Naive thymus-derived CD4-positive, alpha-beta T cell (primary cell): Measurements from ENCODE around the gene C17orf107. TPM values are rescaled to one million over a fixed set of nuclear protein-coding genes. Genes with fewer than 3 reads are reported as not detected.

ENCODE experiments used
- ATAC-seq: fragments of 150-1000 bp; cut with Tn5 transposase; 2 replicates; pipeline ENCODE4 v1.10.0; 2021; ENCODE audit warnings: mild to moderate bottlenecking, moderate library complexity
- CTCF ChIA-PET: fragments of 350-600 bp; sonication (Branson Sonifier 250); formaldehyde crosslinking; loops from one replicate; lab custom pipeline; 2021; ENCODE audit warnings: antibody characterized with exemption; lab: Charles Lee
- POLR2A ChIA-PET: fragments of 350-600 bp; sonication (Branson Sonifier 250); formaldehyde crosslinking; loops from one replicate; lab custom pipeline; 2021; ENCODE audit warnings: antibody characterized with exemption, inconsistent platforms; lab: Charles Lee
- DNase-seq, 9 donors: peaks; one replicate each; pipeline versions ENCODE4 v3.0.0 to v3.0.0-alpha.2; 2020 to 2022; ENCODE audit warnings: mixed read lengths in 1 of 9
- H3K27ac ChIP-seq: one replicate; pipeline ENCODE4 v1.7.0; 2013; ENCODE audit warnings: mild to moderate bottlenecking, low read depth, low read length, moderate library complexity
- H3K27me3 ChIP-seq, 2 donors: one replicate each; pipeline ENCODE4 v1.7.0; 2013; ENCODE audit warnings: low read length in 2 of 2, mild to moderate bottlenecking in 2 of 2, moderate library complexity in 2 of 2; ENCODE audit not compliant: control insufficient read depth in 2 of 2, insufficient read depth in 2 of 2
- H3K36me3 ChIP-seq, 3 experiments: 1 replicate in 2 of 3; 2 replicates in 1 of 3; pipeline ENCODE4 v1.7.0; 2013; ENCODE audit warnings: low read length in 3 of 3, mild to moderate bottlenecking in 3 of 3, moderate library complexity in 1 of 3; ENCODE audit not compliant: insufficient read depth in 3 of 3, control insufficient read depth in 2 of 3
- H3K4me1 ChIP-seq, 2 donors: one replicate each; pipeline ENCODE4 v1.7.0; 2013; ENCODE audit warnings: low read length in 2 of 2, mild to moderate bottlenecking in 2 of 2, moderate library complexity in 1 of 2; ENCODE audit not compliant: control insufficient read depth in 2 of 2, insufficient read depth in 2 of 2
- H3K4me3 ChIP-seq: 2 replicates; pipeline ENCODE4 v1.7.0; 2013; ENCODE audit warnings: mild to moderate bottlenecking, low read length
- H3K9me3 ChIP-seq, 3 experiments: 1 replicate in 2 of 3; 2 replicates in 1 of 3; pipeline ENCODE4 v1.7.0; 2013; ENCODE audit warnings: low read length in 3 of 3; ENCODE audit not compliant: control insufficient read depth in 2 of 3
- H3K27ac Mint-ChIP-seq, 9 donors: one replicate each; pipeline ENCODE4 v1.8.0; 2020 to 2022; ENCODE audit warnings: mixed read lengths in 9 of 9, mild to moderate bottlenecking in 8 of 9, moderate library complexity in 5 of 9, inconsistent platforms in 2 of 9
- H3K27me3 Mint-ChIP-seq, 5 donors: one replicate each; pipeline ENCODE4 v1.8.0; 2021 to 2022; ENCODE audit warnings: mixed read lengths in 5 of 5, mild to moderate bottlenecking in 1 of 5
- H3K36me3 Mint-ChIP-seq, 5 donors: one replicate each; pipeline ENCODE4 v1.8.0; 2020 to 2022; ENCODE audit warnings: mixed read lengths in 5 of 5, mild to moderate bottlenecking in 3 of 5, inconsistent platforms in 1 of 5
- H3K4me1 Mint-ChIP-seq, 7 donors: one replicate each; pipeline ENCODE4 v1.8.0; 2020 to 2022; ENCODE audit warnings: mixed read lengths in 7 of 7, mild to moderate bottlenecking in 3 of 7, inconsistent platforms in 1 of 7
- H3K4me3 Mint-ChIP-seq, 10 donors: one replicate each; pipeline ENCODE4 v1.8.0; 2020 to 2022; ENCODE audit warnings: mild to moderate bottlenecking in 10 of 10, mixed read lengths in 10 of 10, moderate library complexity in 6 of 10, inconsistent platforms in 2 of 10
- H3K9me3 Mint-ChIP-seq, 11 donors: one replicate each; pipeline ENCODE4 v1.8.0; 2020 to 2022; ENCODE audit warnings: mixed read lengths in 11 of 11, mild to moderate bottlenecking in 4 of 11, inconsistent platforms in 1 of 11, moderate library complexity in 1 of 11
- intact Hi-C, 2 donors: fragments of 100-400 bp; cut with micrococcal nuclease; formaldehyde crosslinking; loops; one replicate each; pipeline ENCODE4 v1.15.1; 2023
- polyA plus RNA-seq, 2 donors: library from polyadenylated mRNA; unstranded; fragments of 300-500 nt; fragmentation: Illumina TruSeq; gene quantifications; one replicate each; pipeline ENCODE4 v1.2.3, GENCODE V29; 2021
- total RNA-seq, 6 experiments: library from RNA in 5 of 6; stranded (reverse) in 5 of 6; gene quantifications; 1 replicate in 5 of 6; 2 replicates in 1 of 6; pipeline ENCODE4 v1.2.3 and lab custom pipeline; 2021 to 2026

C17orf107 gene
- total and polyA plus RNA-seq, 7 experiments from 2014 or later, result 0.82 to 37.2 (median 5.5) TPM

DNA sequence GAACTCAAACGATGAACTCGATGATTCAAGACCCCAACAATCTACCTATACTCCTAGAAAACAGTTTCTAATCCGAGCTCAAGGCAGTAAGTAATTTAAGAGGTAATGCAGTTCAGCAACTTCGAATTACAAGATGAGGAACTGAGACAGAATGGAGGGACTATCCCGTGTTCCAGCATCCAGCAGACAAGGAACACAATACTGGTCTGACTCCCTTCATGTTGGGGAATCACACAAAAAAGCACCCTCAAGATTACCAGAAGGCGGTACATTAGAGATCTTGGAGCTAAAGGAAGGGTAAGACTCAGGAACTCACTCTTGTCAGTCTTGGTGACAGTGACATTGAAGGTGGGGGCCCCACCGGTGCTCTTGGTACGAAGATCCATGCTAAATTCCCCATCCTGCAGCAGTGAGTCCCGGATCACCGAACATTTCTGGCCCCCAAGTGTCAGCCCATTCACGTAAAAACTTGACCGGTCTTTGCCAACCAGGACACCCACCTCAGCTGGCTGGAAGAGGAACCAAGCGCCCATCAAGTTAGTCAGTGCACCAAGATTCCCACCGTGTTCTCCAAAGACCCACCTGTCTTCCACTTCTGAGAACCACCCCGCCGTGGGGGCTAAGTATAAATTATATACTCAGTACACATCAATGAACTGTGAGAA is 47.1 kb downstream of the C17orf107 start:
- H3K4me3 Mint-ChIP-seq, result peak overlapping the region; percentile 92 to 100 (median 96)
- H3K4me1 ChIP-seq, result peaks cover 51 to 57% of the 10 kb centered on the region in 2 donors
- H3K27ac ChIP-seq, result peak overlapping the region; percentile 89
- peaks cover 14 to 46% (median 16%) of the 10 kb centered on the region in 3 experiments for H3K36me3 ChIP-seq
- H3K4me1 Mint-ChIP-seq, result peaks cover 59 to 70% (median 65%) of the 10 kb centered on the region in 7 donors
- H3K4me3 ChIP-seq, result peak overlapping the region; percentile 98
- H3K27me3 Mint-ChIP-seq, result peaks cover 0 to 2% (median 0%) of the 10 kb centered on the region in 5 donors
- peak overlapping the region; percentile 70 to 98 (median 93) for H3K27ac Mint-ChIP-seq
- H3K9me3 ChIP-seq, result no peaks in the 10 kb centered on the region
- peaks cover 5 to 57% (median 34%) of the 10 kb centered on the region in 5 donors for H3K36me3 Mint-ChIP-seq
- H3K9me3 Mint-ChIP-seq, result peaks cover 0 to 6% (median 0%) of the 10 kb centered on the region in 11 donors
- ATAC-seq (no peak), DNase-seq (no peak)
- ChIA-PET POLR2A (interaction anchor here (0.8 to 13.0 kb wide), 10 partner anchors 22 to 156 kb away, joined by 3 to 278 read pairs (median 4); partner anchors contain the start of genes C17orf107, CAMTA2, INCA1 and KIF1C), CTCF (interaction anchor here (2.1 kb wide), 1 partner anchor 21 kb away, joined by 9 read pairs; the partner anchor contains the start of gene SPAG7)
- no peaks in the 10 kb centered on the region for H3K27me3 ChIP-seq
- intact Hi-C loops, result loop anchor here (2.0 to 10.0 kb wide), 5 partner anchors 114 to 1708 kb away; partner anchors contain the start of genes MINK1 (in 2 of the 2), ZNF594 (in 2 of the 2), C17orf100 (in 1 of the 2) and MED31 (in 1 of the 2)

DNA sequence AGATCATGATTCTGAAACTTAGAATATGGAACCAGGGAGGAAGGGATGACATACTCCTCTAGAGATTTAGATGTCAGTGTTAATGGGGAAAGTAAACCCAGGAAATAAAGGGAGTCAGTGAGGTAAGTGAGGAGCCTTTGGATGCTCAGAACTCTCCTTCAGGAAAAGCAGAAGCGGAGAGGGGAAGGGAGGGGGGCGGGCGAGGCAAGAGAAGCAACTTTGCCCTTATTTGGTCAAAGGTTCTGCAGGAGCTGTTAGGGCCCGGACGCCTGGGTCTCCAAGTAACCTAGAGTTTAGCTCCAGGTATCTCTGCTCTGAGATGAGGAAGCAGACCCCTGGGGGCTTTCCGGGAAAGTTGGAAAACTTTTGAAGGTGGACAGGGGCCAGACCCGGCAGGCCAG is 47.7 kb downstream of the C17orf107 start:
- intact Hi-C loops, result loop anchor here (2.0 to 10.0 kb wide), 5 partner anchors 114 to 1708 kb away; partner anchors contain the start of genes MINK1 (in 2 of the 2), ZNF594 (in 2 of the 2), C17orf100 (in 1 of the 2) and MED31 (in 1 of the 2)

DNA sequence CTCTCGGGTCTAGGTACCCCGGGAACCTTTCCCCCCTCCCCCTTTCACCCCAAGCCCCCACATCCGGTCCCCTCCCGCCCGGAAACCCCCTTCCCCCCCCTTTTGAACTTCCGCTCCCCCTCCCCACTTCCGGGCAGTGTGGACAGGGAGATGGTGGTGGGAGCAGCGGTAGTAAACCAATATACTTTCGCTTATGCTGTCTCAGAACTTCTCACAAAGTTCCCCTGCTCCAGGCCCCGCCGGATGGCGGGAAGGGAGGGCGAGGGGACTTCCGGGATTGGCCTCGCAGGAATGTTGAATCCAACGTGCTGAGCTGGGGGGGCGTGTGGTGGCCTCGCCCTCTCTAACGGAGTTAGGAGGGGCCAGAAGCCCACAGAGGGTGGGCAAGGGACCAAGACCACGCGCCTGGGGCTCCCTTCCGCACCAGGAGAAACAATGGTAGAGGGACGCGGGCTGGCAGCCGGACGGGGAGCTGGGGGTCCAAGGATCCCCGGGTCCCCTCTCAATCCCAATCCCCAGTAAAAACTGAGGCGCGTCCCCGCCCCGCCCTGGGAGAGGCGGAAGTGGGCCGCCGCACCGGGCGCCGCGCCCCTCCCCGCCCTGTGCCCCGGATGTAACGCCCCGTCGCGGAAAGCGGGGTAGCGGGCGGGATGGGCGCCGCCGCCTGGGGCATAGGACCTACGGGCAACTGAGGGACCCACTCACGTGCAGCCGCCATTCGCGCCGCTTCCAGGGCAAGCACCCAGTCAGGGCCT is 48.3 kb downstream of the C17orf107 start:
- Histone ChIP-seq H3K27me3 (no peaks in the 10 kb centered on the region), H3K9me3 (no peaks in the 10 kb centered on the region), H3K36me3 (peaks cover 14 to 42% (median 16%) of the 10 kb centered on the region in 3 experiments), H3K4me3 (peak overlapping the region; percentile 98), H3K27ac (peak overlapping the region; percentile 89), H3K4me1 (peaks cover 41 to 48% of the 10 kb centered on the region in 2 donors)
- ATAC-seq (peak; percentile 35), DNase-seq (peak; percentile 51 to 81 (median 66))
- peaks cover 48 to 59% (median 56%) of the 10 kb centered on the region in 7 donors for H3K4me1 Mint-ChIP-seq
- ChIA-PET CTCF (interaction anchor here (1.4 to 2.3 kb wide), 2 partner anchors 14 to 20 kb away, joined by 4 to 12 read pairs; partner anchors contain the start of gene SPAG7), POLR2A (interaction anchor here (0.6 to 13.0 kb wide), 19 partner anchors 9 to 804 kb away, joined by 3 to 278 read pairs (median 5); partner anchors contain the start of genes C17orf107, CAMTA2, INCA1 and KIF1C)
- intact Hi-C loops, result loop anchor here (1.0 to 10.0 kb wide), 13 partner anchors 7 to 1707 kb away; partner anchors contain the start of genes INCA1 (in 2 of the 2), KIF1C (in 2 of the 2), MINK1 (in 2 of the 2) and NUP88 (in 2 of the 2)
- H3K27ac Mint-ChIP-seq, result peak overlapping the region; percentile 81 to 98 (median 94)
- H3K4me3 Mint-ChIP-seq, result peak overlapping the region; percentile 92 to 100 (median 98)
- peaks cover 0 to 5% (median 0%) of the 10 kb centered on the region in 11 donors for H3K9me3 Mint-ChIP-seq
- peaks cover 5 to 45% (median 25%) of the 10 kb centered on the region in 5 donors for H3K36me3 Mint-ChIP-seq
- peaks cover 0 to 2% (median 0%) of the 10 kb centered on the region in 5 donors for H3K27me3 Mint-ChIP-seq

More for the DNA sequence above, 47.7 kb downstream of the C17orf107 start:
- peak overlapping the region; percentile 89 for H3K27ac ChIP-seq
- H3K27me3 ChIP-seq, result no peaks in the 10 kb centered on the region
- H3K4me3 ChIP-seq, result peak overlapping the region; percentile 98
- peaks cover 5 to 51% (median 30%) of the 10 kb centered on the region in 5 donors for H3K36me3 Mint-ChIP-seq
- ATAC-seq (no peak), DNase-seq (no peak)
- peaks cover 0 to 5% (median 0%) of the 10 kb centered on the region in 11 donors for H3K9me3 Mint-ChIP-seq
- no peaks in the 10 kb centered on the region for H3K9me3 ChIP-seq
- ChIA-PET CTCF (interaction anchor here (2.1 to 2.3 kb wide), 2 partner anchors 20 kb away, joined by 9 to 12 read pairs; partner anchors contain the start of gene SPAG7), POLR2A (interaction anchor here (0.6 to 13.0 kb wide), 12 partner anchors 8 to 235 kb away, joined by 3 to 278 read pairs (median 8); partner anchors contain the start of genes C17orf107, CAMTA2, INCA1 and KIF1C)
- H3K4me1 ChIP-seq, result peaks cover 46 to 54% of the 10 kb centered on the region in 2 donors
- peaks cover 14 to 46% (median 16%) of the 10 kb centered on the region in 3 experiments for H3K36me3 ChIP-seq
- H3K4me3 Mint-ChIP-seq, result peak overlapping the region; percentile 92 to 100 (median 96)
- peak overlapping the region; percentile 70 to 98 (median 93) for H3K27ac Mint-ChIP-seq
- H3K27me3 Mint-ChIP-seq, result peaks cover 0 to 2% (median 0%) of the 10 kb centered on the region in 5 donors
- peaks cover 53 to 64% (median 62%) of the 10 kb centered on the region in 7 donors for H3K4me1 Mint-ChIP-seq

DNA sequence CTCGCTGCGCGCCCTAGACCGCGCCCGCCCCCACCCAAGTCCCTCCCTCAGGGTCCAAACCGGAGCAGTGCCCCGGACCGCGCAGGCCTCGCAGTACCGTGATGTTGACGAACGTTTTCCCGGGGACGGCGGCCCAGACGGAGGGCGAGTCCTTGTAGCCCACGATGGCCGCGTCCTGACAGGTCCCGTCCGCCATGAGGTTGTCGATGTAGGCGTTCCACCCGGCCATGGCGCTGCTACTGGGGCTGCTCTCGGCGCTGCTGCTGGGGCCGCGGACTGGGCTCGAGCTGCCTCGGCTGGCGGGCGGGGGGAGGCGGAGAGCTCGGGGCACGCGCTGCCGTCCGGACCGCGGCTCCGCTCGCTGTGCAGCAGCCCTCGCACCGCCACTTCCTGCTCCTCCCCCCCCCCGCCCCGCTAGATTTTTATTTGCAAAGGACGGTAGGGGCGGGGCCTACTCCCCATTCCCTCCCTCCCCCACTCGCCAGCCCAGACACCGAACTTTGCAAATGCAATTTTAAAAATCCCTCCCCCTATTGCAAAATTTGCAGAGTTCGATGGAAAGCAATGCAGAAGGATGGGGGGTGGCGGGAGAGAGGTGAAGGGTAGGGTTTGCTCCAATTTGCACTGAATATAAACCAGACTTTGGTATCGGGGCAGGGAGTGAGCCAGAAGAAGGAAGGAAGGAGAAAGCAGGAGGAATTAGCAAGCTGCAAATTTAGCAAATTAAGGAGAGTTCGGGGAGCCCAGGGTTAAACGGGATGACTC is 49.0 kb downstream of the C17orf107 start, which contains the start of gene PFN1:
Gene PFN1, minus strand, starts transcription at position 365 of the 765 bp plus-strand sequence. Its CDS starts 136 bp downstream, at position 229.
- H3K4me3 Mint-ChIP-seq, result peak within 1 kb of the TSS; percentile 92 to 100 (median 98)
- no peaks in the 10 kb centered on the region for H3K27me3 ChIP-seq
- peaks cover 0 to 2% (median 0%) of the 10 kb centered on the region in 5 donors for H3K27me3 Mint-ChIP-seq
- peaks cover 40 to 51% (median 48%) of the 10 kb centered on the region in 7 donors for H3K4me1 Mint-ChIP-seq
- H3K9me3 ChIP-seq, result no peaks in the 10 kb centered on the region
- ChIA-PET POLR2A (interaction anchor here (0.6 to 13.0 kb wide), 22 partner anchors 9 to 805 kb away, joined by 3 to 278 read pairs (median 5); partner anchors contain the start of genes C17orf107, CAMTA2, INCA1 and KIF1C), CTCF (interaction anchor here (0.6 to 2.3 kb wide), 5 partner anchors 9 to 803 kb away, joined by 3 to 12 read pairs (median 4); partner anchors contain the start of genes RNF167, SLC25A11 and SPAG7)
- peak; percentile 77 for ATAC-seq
- peak within 1 kb of the TSS; percentile 98 for H3K4me3 ChIP-seq
- H3K4me1 ChIP-seq, result peaks cover 33 to 40% of the 10 kb centered on the region in 2 donors
- intact Hi-C loops, result loop anchor here (1.0 to 10.0 kb wide), 12 partner anchors 8 to 1706 kb away; partner anchors contain the start of genes INCA1 (in 2 of the 2), KIF1C (in 2 of the 2), NUP88 (in 2 of the 2) and RNF167 (in 2 of the 2)
- peak; percentile 64 to 93 (median 90) for DNase-seq
- H3K9me3 Mint-ChIP-seq, result peaks cover 0 to 5% (median 0%) of the 10 kb centered on the region in 11 donors
- peak within 1 kb of the TSS; percentile 89 for H3K27ac ChIP-seq
- peaks cover 5 to 38% (median 18%) of the 10 kb centered on the region in 5 donors for H3K36me3 Mint-ChIP-seq
- peaks cover 6 to 34% (median 16%) of the 10 kb centered on the region in 3 experiments for H3K36me3 ChIP-seq
- H3K27ac Mint-ChIP-seq, result peak within 1 kb of the TSS; percentile 92 to 100 (median 96)

DNA sequence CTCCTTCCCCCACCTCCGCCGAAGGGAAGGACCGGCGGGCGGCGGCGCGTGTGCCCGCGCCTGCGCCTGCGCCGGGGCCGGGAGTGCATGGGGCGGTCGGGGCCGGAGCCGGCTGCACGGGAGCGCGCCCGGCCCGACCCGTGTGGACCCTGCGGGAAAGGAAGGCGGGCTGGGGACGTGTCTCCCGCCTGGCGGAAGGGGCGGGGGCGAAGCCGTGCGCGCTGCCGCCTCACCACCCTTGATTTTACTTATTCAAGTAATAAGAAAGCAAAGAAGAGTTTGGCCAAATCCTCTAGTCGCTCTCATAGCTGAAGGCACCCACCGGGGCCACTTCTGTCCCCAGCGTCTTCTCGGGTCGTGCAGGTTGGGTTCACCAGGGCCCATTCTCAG is 49.6 kb downstream of the C17orf107 start:
- Histone ChIP-seq H3K27me3 (no peaks in the 10 kb centered on the region), H3K4me1 (peaks cover 27 to 35% of the 10 kb centered on the region in 2 donors), H3K9me3 (no peaks in the 10 kb centered on the region), H3K36me3 (peaks cover 5 to 31% (median 16%) of the 10 kb centered on the region in 3 experiments), H3K27ac (peak overlapping the region; percentile 89), H3K4me3 (peak overlapping the region; percentile 98)
- Mint-ChIP-seq H3K9me3 (peaks cover 0 to 5% (median 0%) of the 10 kb centered on the region in 11 donors), H3K27ac (peak overlapping the region; percentile 83 to 100 (median 96)), H3K36me3 (peaks cover 5 to 36% (median 18%) of the 10 kb centered on the region in 5 donors), H3K4me1 (peaks cover 37 to 50% (median 43%) of the 10 kb centered on the region in 7 donors), H3K27me3 (peaks cover 0 to 2% (median 0%) of the 10 kb centered on the region in 5 donors), H3K4me3 (peak overlapping the region; percentile 92 to 100 (median 98))
- ChIA-PET CTCF (interaction anchor here (0.6 to 2.3 kb wide), 5 partner anchors 9 to 804 kb away, joined by 3 to 12 read pairs (median 4); partner anchors contain the start of genes RNF167, SLC25A11 and SPAG7), POLR2A (interaction anchor here (0.6 to 13.0 kb wide), 17 partner anchors 10 to 805 kb away, joined by 3 to 278 read pairs (median 6); partner anchors contain the start of genes C17orf107, CAMTA2, RNF167 and SLC25A11)
- DNase-seq, result peak in 7 of 9 donors; percentile 69 to 84 (median 79)
- intact Hi-C loops, result loop anchor here (1.0 to 10.0 kb wide), 13 partner anchors 9 to 1706 kb away; partner anchors contain the start of genes ARRB2 (in 2 of the 2), INCA1 (in 2 of the 2), KIF1C (in 2 of the 2) and NUP88 (in 2 of the 2)
- peak; percentile 58 for ATAC-seq
